Prostate gland (tissue), 2 donors: Measurements from ENCODE around the gene FARP2.

ENCODE experiments used
- POLR2A ChIP-seq: fragments of 450-650 bp; IDR thresholded peaks from one replicate; pipeline ENCODE4 v1.6.1; 2016; ENCODE audit warnings: antibody characterized with exemption, mild to moderate bottlenecking
- POLR2AphosphoS5 ChIP-seq: sonication (generic); formaldehyde crosslinking; IDR thresholded peaks from one replicate; pipeline ENCODE4 v1.6.1; 2017; ENCODE audit warnings: antibody characterized with exemption
- TF ChIP-seq, protein P1 (sequence below), 4 experiments: fragments of 200-600 bp in 2 of 4; fragments of 450-650 bp in 2 of 4; sonication (generic) in 2 of 4; IDR thresholded peaks; 1 replicate in 3 of 4; 2 replicates in 1 of 4; pipeline ENCODE4 v1.5.1; 2016 to 2019; ENCODE audit warnings: antibody characterized with exemption in 4 of 4, mild to moderate bottlenecking in 2 of 4, moderate library complexity in 2 of 4

DNA sequence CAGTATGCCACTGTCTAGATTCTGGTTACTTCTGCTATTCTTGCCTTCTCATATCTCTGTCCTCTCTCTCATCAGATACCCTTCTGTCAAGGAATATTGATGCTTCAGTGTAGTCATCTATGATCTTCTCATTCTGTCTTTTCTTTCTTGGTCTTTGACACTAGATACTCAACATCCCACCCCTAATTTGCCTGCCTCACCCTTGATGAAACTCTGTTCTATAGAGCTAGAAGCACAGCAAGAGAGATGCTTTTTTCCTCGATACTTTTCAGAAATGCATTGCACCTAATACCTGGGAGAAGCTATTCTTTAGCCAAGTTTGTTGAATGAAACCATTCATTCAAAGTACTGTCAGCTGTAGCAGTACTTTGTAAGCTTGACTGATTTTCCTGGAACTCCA lies 30.8 kb upstream of the FARP2 start:
- TF ChIP-seq, protein P1, sequence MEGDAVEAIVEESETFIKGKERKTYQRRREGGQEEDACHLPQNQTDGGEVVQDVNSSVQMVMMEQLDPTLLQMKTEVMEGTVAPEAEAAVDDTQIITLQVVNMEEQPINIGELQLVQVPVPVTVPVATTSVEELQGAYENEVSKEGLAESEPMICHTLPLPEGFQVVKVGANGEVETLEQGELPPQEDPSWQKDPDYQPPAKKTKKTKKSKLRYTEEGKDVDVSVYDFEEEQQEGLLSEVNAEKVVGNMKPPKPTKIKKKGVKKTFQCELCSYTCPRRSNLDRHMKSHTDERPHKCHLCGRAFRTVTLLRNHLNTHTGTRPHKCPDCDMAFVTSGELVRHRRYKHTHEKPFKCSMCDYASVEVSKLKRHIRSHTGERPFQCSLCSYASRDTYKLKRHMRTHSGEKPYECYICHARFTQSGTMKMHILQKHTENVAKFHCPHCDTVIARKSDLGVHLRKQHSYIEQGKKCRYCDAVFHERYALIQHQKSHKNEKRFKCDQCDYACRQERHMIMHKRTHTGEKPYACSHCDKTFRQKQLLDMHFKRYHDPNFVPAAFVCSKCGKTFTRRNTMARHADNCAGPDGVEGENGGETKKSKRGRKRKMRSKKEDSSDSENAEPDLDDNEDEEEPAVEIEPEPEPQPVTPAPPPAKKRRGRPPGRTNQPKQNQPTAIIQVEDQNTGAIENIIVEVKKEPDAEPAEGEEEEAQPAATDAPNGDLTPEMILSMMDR (IDR thresholded peaks at IDR 0.05) = no peak
- no peak for TF ChIP-seq POLR2A
- no peak for TF ChIP-seq POLR2AphosphoS5
